Ascending aorta (tissue), 2 donors: ENCODE results near the gene TTR. TPM values are rescaled to one million over a fixed set of nuclear protein-coding genes. Genes with fewer than 3 reads are reported as not detected.

Experiments
- DNase-seq, 2 donors: peaks; one replicate each; pipeline ENCODE4 v3.0.0-alpha.2; 2019; ENCODE audit warnings: low spot score in 2 of 2
- H3K27ac ChIP-seq, 2 donors: fragments of 200-600 bp; sonication (generic); one replicate each; pipeline ENCODE4 v1.5.1; 2016 to 2017; ENCODE audit warnings: mild to moderate bottlenecking in 1 of 2
- H3K27me3 ChIP-seq: fragments of 200-600 bp; sonication (generic); one replicate; pipeline ENCODE4 v1.5.1; 2017
- H3K36me3 ChIP-seq, 2 donors: fragments of 200-600 bp; sonication (generic); one replicate each; pipeline ENCODE4 v1.5.1; 2016
- H3K4me1 ChIP-seq, 2 donors: fragments of 200-600 bp; sonication (generic); one replicate each; pipeline ENCODE4 v1.5.1; 2016 to 2017; ENCODE audit warnings: mild to moderate bottlenecking in 1 of 2
- H3K4me3 ChIP-seq, 2 donors: fragments of 200-600 bp; sonication (generic); one replicate each; pipeline ENCODE4 v1.5.1; 2016 to 2017; ENCODE audit warnings: mild to moderate bottlenecking in 1 of 2
- H3K9me3 ChIP-seq, 2 donors: fragments of 200-600 bp; sonication (generic); one replicate each; pipeline ENCODE4 v1.5.1; 2016
- CTCF ChIP-seq, 3 experiments: fragments of 200-600 bp in 2 of 3; fragments of 450-650 bp in 1 of 3; sonication (generic) in 2 of 3; IDR thresholded peaks; one replicate each; pipeline ENCODE4 v1.5.1; 2016 to 2019; ENCODE audit warnings: antibody characterized with exemption in 3 of 3, mild to moderate bottlenecking in 1 of 3, moderate library complexity in 1 of 3
- intact Hi-C: fragments of 100-400 bp; cut with DNase I; formaldehyde crosslinking; loops from one replicate; pipeline ENCODE4 v1.15.1; 2023
- total RNA-seq: library from RNA; depleted of rRNA; stranded (reverse); fragments of >200 nt; gene quantifications from one replicate; pipeline ENCODE4 v1.1.0, GENCODE V29; 2016

TTR gene
- total RNA-seq, 1 donor from 2014 or later = 5.2 TPM

DNA sequence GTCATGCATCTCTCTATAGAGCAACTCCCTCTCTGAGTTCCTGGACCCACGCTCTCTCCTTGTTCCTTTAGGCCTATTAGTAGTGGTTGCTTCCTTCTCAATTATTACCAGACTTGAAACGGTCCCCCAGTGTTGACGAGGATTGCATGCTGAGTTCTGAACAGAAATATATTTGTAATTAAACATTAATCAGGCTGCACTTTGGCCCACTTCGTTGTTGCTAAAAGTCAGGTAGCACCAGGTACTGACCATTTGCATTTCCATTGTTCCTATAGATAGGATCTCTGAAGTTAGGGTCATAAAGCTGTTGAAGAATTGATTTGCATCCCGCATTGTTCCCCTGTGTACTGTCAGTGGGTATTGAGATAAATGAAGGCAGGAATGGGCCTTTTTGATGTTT lies 36.9 kb upstream of the TTR start:
- intact Hi-C loops = loop anchor here (5.0 kb wide), 2 partner anchors 168 to 423 kb away; no protein-coding TSS in a partner anchor
- Histone ChIP-seq H3K27me3 (no peaks in the 10 kb centered on the region), H3K4me1 (no peaks in the 10 kb centered on the region), H3K27ac (no peak overlapping the region), H3K36me3 (no peaks in the 10 kb centered on the region), H3K9me3 (no peaks in the 10 kb centered on the region), H3K4me3 (no peak overlapping the region)
- DNase-seq = no peak
- no peak for TF ChIP-seq CTCF (IDR thresholded peaks at IDR 0.05)

DNA sequence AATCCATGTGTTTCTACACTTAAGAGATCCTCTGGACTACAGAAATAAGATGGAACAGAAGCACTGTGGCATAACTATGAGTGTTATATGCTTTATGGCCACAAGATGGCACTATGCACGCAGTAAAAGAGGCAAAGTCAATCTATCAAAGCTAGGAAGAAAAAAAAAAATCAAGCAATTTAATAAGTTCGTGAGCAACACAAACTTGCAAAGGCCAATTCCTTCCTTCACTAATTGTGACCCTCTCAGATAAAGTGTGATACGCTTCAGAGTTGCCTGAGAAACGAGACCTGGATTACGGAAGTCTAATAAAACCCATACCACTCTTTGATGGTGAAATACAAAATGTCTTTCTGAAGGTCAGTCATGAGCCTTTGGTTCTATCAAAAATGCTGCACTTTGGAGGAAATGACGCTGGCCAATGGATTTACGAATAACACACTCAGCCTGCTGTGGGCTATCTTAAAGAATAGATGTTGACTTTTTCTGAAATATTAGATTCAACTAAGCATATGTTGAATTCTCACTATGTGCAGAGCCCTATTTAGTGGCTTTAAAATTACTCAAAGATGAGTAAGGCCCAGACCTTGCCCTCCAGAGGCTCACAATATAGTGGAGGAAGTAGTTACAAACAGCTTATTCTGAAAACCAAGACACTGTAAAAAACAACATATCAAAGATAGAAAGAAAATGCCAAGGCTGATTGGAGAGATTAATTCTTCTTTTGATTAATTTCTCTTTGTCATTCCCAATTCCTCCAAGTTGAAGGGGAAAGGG lies 35.5 kb upstream of the TTR start:
- no peak for DNase-seq
- H3K4me3 ChIP-seq = no peak overlapping the region
- peak; percentile 41 to 76 (median 67) for TF ChIP-seq CTCF (IDR thresholded peaks at IDR 0.05)
- intact Hi-C loops = loop anchor here (1.0 to 5.0 kb wide), 3 partner anchors 166 to 421 kb away; no protein-coding TSS in a partner anchor
- no peaks in the 10 kb centered on the region for H3K4me1 ChIP-seq
- H3K27me3 ChIP-seq = no peaks in the 10 kb centered on the region
- H3K9me3 ChIP-seq = no peaks in the 10 kb centered on the region
- H3K27ac ChIP-seq = no peak overlapping the region
- H3K36me3 ChIP-seq = no peaks in the 10 kb centered on the region

- H3K27ac ChIP-seq = no peak overlapping the region
- intact Hi-C loops = loop anchor here (5.0 kb wide), 2 partner anchors 165 to 420 kb away; no protein-coding TSS in a partner anchor
- no peak overlapping the region for H3K4me3 ChIP-seq
- no peaks in the 10 kb centered on the region for H3K36me3 ChIP-seq
- H3K27me3 ChIP-seq = no peaks in the 10 kb centered on the region
- no peak for DNase-seq
- no peak for TF ChIP-seq CTCF (IDR thresholded peaks at IDR 0.05)
- H3K9me3 ChIP-seq = no peaks in the 10 kb centered on the region
- no peaks in the 10 kb centered on the region for H3K4me1 ChIP-seq
These were observed 34.2 kb upstream of the TTR start for GRCh38 chr18:31557446-31557845.

GRCh38 chr18:31558567-31558966 lies 33.1 kb upstream of the TTR start:
- Histone ChIP-seq H3K27ac (no peak overlapping the region), H3K27me3 (no peaks in the 10 kb centered on the region), H3K36me3 (no peaks in the 10 kb centered on the region), H3K4me3 (no peak overlapping the region), H3K4me1 (no peaks in the 10 kb centered on the region), H3K9me3 (no peaks in the 10 kb centered on the region)
- no peak for DNase-seq
- no peak for TF ChIP-seq CTCF (IDR thresholded peaks at IDR 0.05)
- intact Hi-C loops = loop anchor here (5.0 kb wide), 2 partner anchors 164 to 419 kb away; no protein-coding TSS in a partner anchor

DNA sequence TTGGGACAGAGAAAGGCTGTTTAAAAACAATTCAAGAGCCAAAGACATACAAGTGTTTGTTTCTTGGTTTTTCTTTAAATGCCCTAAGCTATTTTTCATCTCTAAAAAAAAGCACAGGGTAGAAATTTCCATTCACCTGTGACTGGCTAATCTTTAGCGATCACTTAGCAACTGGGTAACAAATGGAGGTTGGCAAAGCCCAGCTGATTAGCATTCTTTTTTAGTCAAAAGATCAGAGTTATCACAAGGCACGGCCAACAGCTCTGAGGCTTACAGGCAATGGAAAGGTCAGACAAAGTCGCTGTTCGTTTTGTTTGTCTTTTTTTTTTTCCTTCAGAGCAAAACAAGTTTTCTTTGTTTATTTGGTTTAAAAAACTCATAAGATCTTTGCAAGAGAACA lies 29.0 kb upstream of the TTR start:
- Histone ChIP-seq H3K4me1 (no peaks in the 10 kb centered on the region), H3K9me3 (no peaks in the 10 kb centered on the region), H3K4me3 (no peak overlapping the region), H3K27me3 (no peaks in the 10 kb centered on the region), H3K36me3 (no peaks in the 10 kb centered on the region), H3K27ac (no peak overlapping the region)
- intact Hi-C loops = no loop called here
- TF ChIP-seq CTCF (IDR thresholded peaks at IDR 0.05) = no peak
- no peak for DNase-seq
